Breast epithelium (tissue), 3 donors: ENCODE data around the gene SESN2.

Experiments used
- CTCF ChIP-seq, 3 donors: fragments of 450-650 bp; IDR thresholded peaks; one replicate each; pipeline ENCODE4 v1.5.1; 2016 to 2017; ENCODE audit warnings: antibody characterized with exemption in 3 of 3, mild to moderate bottlenecking in 3 of 3, moderate library complexity in 3 of 3
- POLR2A ChIP-seq: fragments of 450-650 bp; IDR thresholded peaks from one replicate; pipeline ENCODE4 v1.6.1; 2016; ENCODE audit warnings: antibody characterized with exemption, mild to moderate bottlenecking, moderate library complexity
- POLR2AphosphoS5 ChIP-seq, 3 donors: sonication (generic); formaldehyde crosslinking; IDR thresholded peaks; one replicate each; pipeline ENCODE4 v1.6.1; 2017; ENCODE audit warnings: antibody characterized with exemption in 3 of 3

- TF ChIP-seq POLR2A (no peak), CTCF (IDR thresholded peaks at IDR 0.05) (peak; percentile 85 to 91 (median 85)), POLR2AphosphoS5 (IDR thresholded peaks at IDR 0.05) (no peak)
These were observed 10.9 kb upstream of the SESN2 start for GRCh38 chr1:28248273-28249012.
